ENCODE results near the gene TMEM80.

GRCh38 chr11:703506-703905, 7.9 kb downstream of the TMEM80 start:
- TF ChIP-seq CTCF (IDR thresholded peaks at IDR 0.05), result no peak
- TF ChIP-seq POLR2A (IDR thresholded peaks at IDR 0.05), result no peak
- TF ChIP-seq POLR2AphosphoS5 (IDR thresholded peaks at IDR 0.05; ENCODE audit: insufficient read depth in 1 of 2, low read depth in 1 of 2), result no peak

Data from vagina (tissue), 2 donors.